IMR-90 (cell line): Measurements from ENCODE around the gene GK. TPM values are rescaled to one million over a fixed set of nuclear protein-coding genes. Genes with fewer than 3 reads are reported as not detected.

Experiments used
- ATAC-seq: fragments of 200-7000 bp; cut with Tn5 transposase; 2 replicates; pipeline ENCODE4 v1.9.1; 2020; ENCODE audit warnings: low read depth, mild to moderate bottlenecking, moderate library complexity
- BruUV-seq: library from RNA; stranded (reverse); fragments of 400-500 nt; replicated peaks from 2 replicates; lab custom pipeline; 2021; lab: Mats Ljungman, UMichigan
- CTCF ChIA-PET: fragments of 300-600 bp; formaldehyde crosslinking; extraction: SDS; loops from one replicate; lab custom pipeline; 2021; ENCODE audit warnings: antibody characterized with exemption; lab: Yijun Ruan, JAX
- POLR2A ChIA-PET: fragments of 300-600 bp; sonication (Branson Sonifier 250); formaldehyde crosslinking; loops from one replicate; lab custom pipeline; 2022; ENCODE audit warnings: antibody characterized with exemption; ENCODE audit not compliant: unreplicated experiment; lab: Charles Lee
- DNase-seq: peaks from one replicate; pipeline ENCODE4 v3.0.0; 2013
- H2AFZ ChIP-seq: replicated peaks from 2 replicates; pipeline ENCODE3; 2013; ENCODE audit warnings: low read length, mild to moderate bottlenecking; ENCODE audit not compliant: poor library complexity
- H2AK5ac ChIP-seq: 2 replicates; pipeline ENCODE4 v1.6.1; 2013; ENCODE audit warnings: low read depth, low read length, inconsistent platforms
- H2AK9ac ChIP-seq: replicated peaks from 2 replicates; pipeline ENCODE3; 2013; ENCODE audit warnings: mild to moderate bottlenecking, low read depth, low read length, moderate library complexity; ENCODE audit not compliant: poor library complexity
- H2BK120ac ChIP-seq: 2 replicates; pipeline ENCODE4 v1.6.1; 2013; ENCODE audit warnings: low read depth, low read length, inconsistent platforms
- H2BK15ac ChIP-seq: 3 replicates; pipeline ENCODE4 v1.6.1; 2013; ENCODE audit warnings: low read depth, low read length, inconsistent platforms
- H2BK20ac ChIP-seq: 2 replicates; pipeline ENCODE4 v1.6.1; 2013; ENCODE audit warnings: low read depth, mild to moderate bottlenecking, inconsistent platforms, low read length, moderate library complexity
- H2BK5ac ChIP-seq: 2 replicates; pipeline ENCODE4 v1.6.1; 2013; ENCODE audit warnings: mild to moderate bottlenecking, low read depth, low read length, inconsistent platforms; ENCODE audit not compliant: poor library complexity, severe bottlenecking
- H3K14ac ChIP-seq: replicated peaks from 2 replicates; pipeline ENCODE4 v1.6.1; 2013; ENCODE audit warnings: low read depth, low read length, inconsistent platforms
- H3K18ac ChIP-seq: 2 replicates; pipeline ENCODE4 v1.6.1; 2013; ENCODE audit warnings: low read depth, low read length, control low read depth
- H3K23ac ChIP-seq: 2 replicates; pipeline ENCODE4 v1.6.1; 2013; ENCODE audit warnings: low read depth, low read length, inconsistent platforms
- H3K27ac ChIP-seq: 2 replicates; pipeline ENCODE4 v1.5.1; 2013; ENCODE audit warnings: mild to moderate bottlenecking, control low read depth, low read length; ENCODE audit not compliant: insufficient read depth
- H3K27me3 ChIP-seq: 2 replicates; pipeline ENCODE4 v1.6.1; 2013; ENCODE audit warnings: low read length; ENCODE audit not compliant: control insufficient read depth, insufficient read depth
- H3K36me3 ChIP-seq: 2 replicates; pipeline ENCODE4 v1.6.1; 2013; ENCODE audit warnings: low read length, mixed read lengths; ENCODE audit not compliant: control insufficient read depth, insufficient read depth
- H3K4ac ChIP-seq: 2 replicates; pipeline ENCODE4 v1.6.1; 2013; ENCODE audit warnings: low read depth, low read length, inconsistent platforms
- H3K4me1 ChIP-seq: 2 replicates; pipeline ENCODE4 v1.6.1; 2013; ENCODE audit warnings: low read length, mixed read lengths; ENCODE audit not compliant: control insufficient read depth, insufficient read depth
- H3K4me2 ChIP-seq: 2 replicates; pipeline ENCODE4 v1.6.1; 2013; ENCODE audit warnings: low read depth, mild to moderate bottlenecking, control low read depth, low read length, moderate library complexity
- H3K4me3 ChIP-seq: 2 replicates; pipeline ENCODE4 v1.5.1; 2013; ENCODE audit warnings: low read depth, mild to moderate bottlenecking, control low read depth, low read length, moderate library complexity; ENCODE audit not compliant: insufficient read depth
- H3K56ac ChIP-seq: 2 replicates; pipeline ENCODE4 v1.6.1; 2013; ENCODE audit warnings: low read length, inconsistent platforms; ENCODE audit not compliant: insufficient read depth; ENCODE audit errors: extremely low read depth
- H3K79me1 ChIP-seq, 2 experiments: 2 replicates each; pipeline ENCODE4 v1.6.1; 2013; ENCODE audit warnings: low read length in 2 of 2, inconsistent platforms in 1 of 2, low read depth in 1 of 2
- H3K9ac ChIP-seq: 2 replicates; pipeline ENCODE4 v1.6.1; 2013; ENCODE audit warnings: low read depth, low read length, control low read depth
- H3K9me1 ChIP-seq: 2 replicates; pipeline ENCODE4 v1.6.1; 2013; ENCODE audit warnings: low read length, inconsistent platforms; ENCODE audit not compliant: insufficient read depth
- H3K9me3 ChIP-seq: 2 replicates; pipeline ENCODE4 v1.6.1; 2013; ENCODE audit warnings: low read length; ENCODE audit not compliant: control insufficient read depth, insufficient read depth
- H4K20me1 ChIP-seq: 2 replicates; pipeline ENCODE4 v1.6.1; 2013; ENCODE audit warnings: low read length, inconsistent platforms; ENCODE audit not compliant: insufficient read depth
- H4K5ac ChIP-seq: 2 replicates; pipeline ENCODE4 v1.6.1; 2013; ENCODE audit warnings: mild to moderate bottlenecking, low read depth, low read length, control low read depth
- H4K8ac ChIP-seq, 2 experiments: 2 replicates each; pipeline ENCODE4 v1.6.1; 2013; ENCODE audit warnings: low read depth in 2 of 2, low read length in 2 of 2, control low read depth in 1 of 2, inconsistent platforms in 1 of 2
- H4K91ac ChIP-seq: 2 replicates; pipeline ENCODE4 v1.6.1; 2013; ENCODE audit warnings: low read depth, low read length, inconsistent platforms; ENCODE audit not compliant: insufficient read depth
- BHLHE40 ChIP-seq: fragments of 150-350 bp; IDR thresholded peaks from 2 replicates; pipeline ENCODE4 v1.6.1; 2016; ENCODE audit warnings: mild to moderate bottlenecking, low read depth, low read length
- CEBPB ChIP-seq: IDR thresholded peaks from 2 replicates; pipeline ENCODE4 v1.6.1; 2012; ENCODE audit warnings: low read depth, low read length, improper control_type of control experiment
- CHD1 ChIP-seq: IDR thresholded peaks from 2 replicates; pipeline ENCODE4 v1.6.1; 2012; ENCODE audit warnings: low read depth, low read length, improper control_type of control experiment
- CTCF ChIP-seq: conservative IDR thresholded peaks from 2 replicates; pipeline ENCODE4 v1.5.1; 2012; ENCODE audit warnings: mild to moderate bottlenecking, low read depth, low read length, improper control_type of control experiment
- FOS ChIP-seq: fragments of 150-350 bp; IDR thresholded peaks from 2 replicates; pipeline ENCODE4 v1.6.1; 2016; ENCODE audit warnings: low read depth, low read length
- MAFK ChIP-seq: IDR thresholded peaks from 2 replicates; pipeline ENCODE4 v1.6.1; 2012; ENCODE audit warnings: low read depth, low read length, improper control_type of control experiment
- MAZ ChIP-seq: IDR thresholded peaks from 2 replicates; pipeline ENCODE4 v1.6.1; 2012; ENCODE audit warnings: low read depth, mild to moderate bottlenecking, low read length, improper control_type of control experiment, moderate library complexity, borderline replicate concordance
- MXI1 ChIP-seq: IDR thresholded peaks from 2 replicates; pipeline ENCODE4 v1.6.1; 2012; ENCODE audit warnings: low read depth, mild to moderate bottlenecking, low read length, moderate library complexity, borderline replicate concordance
- NFE2L2 ChIP-seq: fragments of 150-350 bp; IDR thresholded peaks from 2 replicates; pipeline ENCODE4 v1.6.1; 2016; ENCODE audit warnings: low read depth, mild to moderate bottlenecking, low read length
- POLR2A ChIP-seq: IDR thresholded peaks from 2 replicates; pipeline ENCODE4 v1.6.1; 2012; ENCODE audit warnings: mild to moderate bottlenecking, low read depth, low read length
- RAD21 ChIP-seq: IDR thresholded peaks from 2 replicates; pipeline ENCODE4 v1.6.1; 2012; ENCODE audit warnings: low read length, improper control_type of control experiment
- RCOR1 ChIP-seq: IDR thresholded peaks from 2 replicates; pipeline ENCODE4 v1.6.1; 2012; ENCODE audit warnings: mild to moderate bottlenecking, low read length, improper control_type of control experiment; ENCODE audit not compliant: insufficient replicate concordance
- RFX5 ChIP-seq: IDR thresholded peaks from 2 replicates; pipeline ENCODE4 v1.8.0; 2012; ENCODE audit warnings: low read depth, mild to moderate bottlenecking, low read length, moderate library complexity
- SMC3 ChIP-seq: fragments of 150-350 bp; IDR thresholded peaks from 2 replicates; pipeline ENCODE4 v1.6.1; 2016; ENCODE audit warnings: low read depth, mild to moderate bottlenecking, antibody characterized with exemption, low read length, moderate library complexity
- WGBS, 2 experiments: methylation state at CpG; one replicate each; pipeline versions ENCODE4 v1.1.5 to v1.1.7; 2013; ENCODE audit warnings: missing lambda C conversion rate in 2 of 2; ENCODE audit not compliant: insufficient read length in 1 of 2; ENCODE audit errors: extremely low coverage in 2 of 2; 5-methylcytosine and 5-hydroxymethylcytosine counted together
- dilution Hi-C: fragments of 300-500 bp; cut with HindIII; formaldehyde crosslinking; loops from one replicate; pipeline ENCODE4 v1.14.3; 2018; ENCODE audit warnings: low sequenced_read_pairs; ENCODE audit not compliant: unreplicated experiment
- in situ Hi-C: fragments of 300-500 bp; cut with MboI; formaldehyde crosslinking; loops from 3 replicates; pipeline ENCODE4 v1.14.3; 2019; ENCODE audit warnings: low sequenced_read_pairs, inconsistent platforms, mixed read lengths
- intact Hi-C: fragments of 100-400 bp; cut with micrococcal nuclease; formaldehyde crosslinking; loops from 2 replicates; pipeline ENCODE4 v1.10.0; 2022
- polyA plus RNA-seq, 3 experiments: library from polyadenylated mRNA; depleted of rRNA; stranded (reverse); fragments of >200 nt; gene quantifications; 2 replicates each; pipeline ENCODE4 v1.2.3, GENCODE V29; 2012; ENCODE audit warnings: low replicate concordance in 1 of 3
- total RNA-seq: library from RNA; depleted of rRNA; stranded (reverse); fragments of >200 nt; gene quantifications from 2 replicates; pipeline ENCODE4 v1.2.3, GENCODE V29; 2012
- TF ChIP-seq, protein P1 (sequence below): fragments of 150-350 bp; IDR thresholded peaks from 2 replicates; pipeline ENCODE4 v1.6.1; 2017; ENCODE audit warnings: mild to moderate bottlenecking, antibody characterized with exemption, low read length, low read depth
- TF ChIP-seq, protein P2 (sequence below): fragments of 150-350 bp; IDR thresholded peaks from 2 replicates; pipeline ENCODE4 v1.6.1; 2016; ENCODE audit warnings: low read depth, mild to moderate bottlenecking, low read length, moderate library complexity, borderline replicate concordance

The GK gene
- total and polyA plus RNA-seq, 2 of the 4 experiments (the other 2 are of a cell fraction), result 7.6 to 9.3 TPM

DNA sequence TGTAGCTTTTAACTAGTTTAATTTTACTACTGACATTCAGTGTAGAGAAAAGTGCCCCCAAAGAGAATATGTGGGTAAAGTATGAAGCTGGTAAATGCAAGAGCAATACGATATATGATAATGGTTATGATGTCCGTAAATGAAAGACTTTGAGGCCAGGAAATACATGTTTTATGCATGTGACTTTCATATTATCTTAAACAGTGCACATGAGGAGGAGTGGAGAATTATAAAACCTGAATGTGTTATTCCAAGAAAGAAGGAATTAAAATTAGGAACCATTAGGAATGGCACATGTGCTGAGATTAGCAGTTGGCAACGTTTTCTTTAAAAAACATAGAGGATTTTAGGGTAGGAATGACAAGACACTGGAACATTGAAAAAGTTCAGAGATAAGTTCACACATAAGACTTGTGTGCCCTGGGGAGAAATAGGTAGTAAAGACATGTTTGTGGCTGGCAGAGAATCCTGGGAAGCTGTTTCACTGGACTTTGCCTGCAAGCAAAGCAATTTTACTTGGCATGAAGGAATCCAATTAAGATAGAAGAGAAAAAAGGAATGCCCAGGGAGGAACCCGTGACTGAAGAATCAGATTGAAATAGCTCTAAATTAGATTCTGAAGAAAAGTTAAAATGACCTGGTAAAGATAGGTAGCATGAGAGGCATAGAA, 20.0 kb downstream of the GK start:
- intact Hi-C loops (no loop called here), dilution Hi-C loops (no loop called here), in situ Hi-C loops (no loop called here)
- Histone ChIP-seq H3K4me2 (no peak overlapping the region), H3K4me1 (no peaks in the 10 kb centered on the region), H3K27me3 (no peaks in the 10 kb centered on the region), H3K9me1 (no peaks in the 10 kb centered on the region), H3K27ac (no peak overlapping the region), H4K91ac (no peak overlapping the region), H3K14ac (no peak overlapping the region), H3K18ac (no peak overlapping the region), H3K4me3 (no peak overlapping the region), H2BK20ac (no peak overlapping the region), H3K36me3 (peaks cover 15% of the 10 kb centered on the region), H3K9me3 (no peaks in the 10 kb centered on the region), H2BK5ac (no peak overlapping the region), H2AK9ac (no peak overlapping the region), H4K8ac (no peak overlapping the region), H4K20me1 (no peaks in the 10 kb centered on the region), H3K79me1 (no peaks in the 10 kb centered on the region; a peak in 1 of 4 replicates), H3K9ac (no peak overlapping the region), H3K56ac (no peak overlapping the region), H3K4ac (no peak overlapping the region), H2AK5ac (no peak overlapping the region), H2BK120ac (no peak overlapping the region), H2AFZ (no peak overlapping the region), H2BK15ac (no peak overlapping the region), H3K23ac (no peak overlapping the region), H4K5ac (no peak overlapping the region)
- DNase-seq (no peak), ATAC-seq (no peak)
- TF ChIP-seq MXI1, result no peak
- TF ChIP-seq RCOR1, result no peak
- TF ChIP-seq, protein P1, sequence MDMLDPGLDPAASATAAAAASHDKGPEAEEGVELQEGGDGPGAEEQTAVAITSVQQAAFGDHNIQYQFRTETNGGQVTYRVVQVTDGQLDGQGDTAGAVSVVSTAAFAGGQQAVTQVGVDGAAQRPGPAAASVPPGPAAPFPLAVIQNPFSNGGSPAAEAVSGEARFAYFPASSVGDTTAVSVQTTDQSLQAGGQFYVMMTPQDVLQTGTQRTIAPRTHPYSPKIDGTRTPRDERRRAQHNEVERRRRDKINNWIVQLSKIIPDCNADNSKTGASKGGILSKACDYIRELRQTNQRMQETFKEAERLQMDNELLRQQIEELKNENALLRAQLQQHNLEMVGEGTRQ, result no peak
- no peak for TF ChIP-seq NFE2L2
- no peak for TF ChIP-seq POLR2A
- no peak for TF ChIP-seq RFX5
- TF ChIP-seq RAD21, result no peak
- no peak for TF ChIP-seq CTCF
- no peak for TF ChIP-seq MAFK
- no peak for TF ChIP-seq CEBPB
- no peak for TF ChIP-seq SMC3
- TF ChIP-seq, protein P2, sequence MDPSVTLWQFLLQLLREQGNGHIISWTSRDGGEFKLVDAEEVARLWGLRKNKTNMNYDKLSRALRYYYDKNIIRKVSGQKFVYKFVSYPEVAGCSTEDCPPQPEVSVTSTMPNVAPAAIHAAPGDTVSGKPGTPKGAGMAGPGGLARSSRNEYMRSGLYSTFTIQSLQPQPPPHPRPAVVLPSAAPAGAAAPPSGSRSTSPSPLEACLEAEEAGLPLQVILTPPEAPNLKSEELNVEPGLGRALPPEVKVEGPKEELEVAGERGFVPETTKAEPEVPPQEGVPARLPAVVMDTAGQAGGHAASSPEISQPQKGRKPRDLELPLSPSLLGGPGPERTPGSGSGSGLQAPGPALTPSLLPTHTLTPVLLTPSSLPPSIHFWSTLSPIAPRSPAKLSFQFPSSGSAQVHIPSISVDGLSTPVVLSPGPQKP, result no peak
- TF ChIP-seq CHD1, result no peak
- no peak for TF ChIP-seq BHLHE40
- no peak for TF ChIP-seq MAZ
- no peak for TF ChIP-seq FOS
- CTCF ChIA-PET, result interaction anchor here (0.6 kb wide), 1 partner anchor 16 kb away, joined by 3 read pairs; no protein-coding TSS in a partner anchor
- BruUV-seq, result no TSS peak
- 46% methylated on average over 2 of the region's 4 CpGs; no CpG with 5 or more reads in 1 of the 2 experiments for WGBS, 2 experiments
- POLR2A ChIA-PET, result no interaction called here
